Tibial nerve (tissue), 3 donors: ENCODE data around the gene TNS3.

Experiments
- POLR2A ChIP-seq, 2 donors: fragments of 450-650 bp; IDR thresholded peaks; one replicate each; pipeline ENCODE4 v1.6.1; 2017; ENCODE audit warnings: antibody characterized with exemption in 2 of 2, mild to moderate bottlenecking in 2 of 2, moderate library complexity in 2 of 2
- TF ChIP-seq, protein P1 (sequence below), 5 experiments: fragments of 200-600 bp in 3 of 5; fragments of 450-650 bp in 2 of 5; sonication (generic) in 3 of 5; IDR thresholded peaks; one replicate each; pipeline ENCODE4 v1.5.1; 2016 to 2019; ENCODE audit warnings: antibody characterized with exemption in 5 of 5, mild to moderate bottlenecking in 3 of 5, moderate library complexity in 2 of 5

DNA sequence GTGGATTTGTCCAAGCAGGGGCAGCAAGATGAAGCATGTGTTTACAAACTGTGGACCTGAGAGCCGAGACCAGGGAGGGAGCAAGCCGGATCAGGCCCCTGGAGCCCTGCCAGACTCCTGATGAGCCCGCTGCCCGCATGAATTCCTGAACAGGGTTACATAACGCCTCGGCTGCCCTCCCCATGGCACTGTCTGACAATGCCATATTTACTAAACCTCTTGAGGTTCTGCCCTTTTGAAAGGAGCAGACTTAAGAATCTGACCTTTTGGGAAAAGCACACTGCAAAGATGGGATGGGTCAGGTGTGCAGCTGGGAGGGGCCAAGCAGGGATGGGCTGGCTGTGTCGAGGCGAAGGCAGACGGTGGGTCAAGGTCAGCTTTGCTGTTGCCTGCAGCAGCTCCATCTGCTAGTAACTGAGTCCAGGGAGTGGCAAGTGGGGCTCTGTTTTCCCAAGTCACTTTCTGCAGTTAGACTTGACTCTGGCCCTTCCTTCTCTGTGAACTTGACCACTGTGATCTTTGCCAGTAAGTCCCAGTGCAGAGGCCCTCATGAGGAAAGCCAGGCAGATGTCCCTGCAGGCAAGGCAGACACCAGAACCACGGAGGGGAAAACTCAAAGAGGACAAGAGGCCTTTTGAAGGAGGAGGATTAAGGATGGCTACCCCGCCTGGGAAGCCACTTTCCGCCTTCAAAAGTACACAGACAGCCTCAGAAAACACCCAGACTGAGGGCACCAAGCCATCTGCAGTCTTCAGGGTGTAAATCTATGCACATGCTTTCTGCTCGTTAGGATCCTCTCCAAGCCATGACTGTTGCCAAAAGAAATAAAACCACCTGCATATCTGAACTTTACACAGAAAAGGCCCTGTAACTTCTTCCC lies 175.8 kb downstream of the TNS3 start:
- TF ChIP-seq, protein P1, sequence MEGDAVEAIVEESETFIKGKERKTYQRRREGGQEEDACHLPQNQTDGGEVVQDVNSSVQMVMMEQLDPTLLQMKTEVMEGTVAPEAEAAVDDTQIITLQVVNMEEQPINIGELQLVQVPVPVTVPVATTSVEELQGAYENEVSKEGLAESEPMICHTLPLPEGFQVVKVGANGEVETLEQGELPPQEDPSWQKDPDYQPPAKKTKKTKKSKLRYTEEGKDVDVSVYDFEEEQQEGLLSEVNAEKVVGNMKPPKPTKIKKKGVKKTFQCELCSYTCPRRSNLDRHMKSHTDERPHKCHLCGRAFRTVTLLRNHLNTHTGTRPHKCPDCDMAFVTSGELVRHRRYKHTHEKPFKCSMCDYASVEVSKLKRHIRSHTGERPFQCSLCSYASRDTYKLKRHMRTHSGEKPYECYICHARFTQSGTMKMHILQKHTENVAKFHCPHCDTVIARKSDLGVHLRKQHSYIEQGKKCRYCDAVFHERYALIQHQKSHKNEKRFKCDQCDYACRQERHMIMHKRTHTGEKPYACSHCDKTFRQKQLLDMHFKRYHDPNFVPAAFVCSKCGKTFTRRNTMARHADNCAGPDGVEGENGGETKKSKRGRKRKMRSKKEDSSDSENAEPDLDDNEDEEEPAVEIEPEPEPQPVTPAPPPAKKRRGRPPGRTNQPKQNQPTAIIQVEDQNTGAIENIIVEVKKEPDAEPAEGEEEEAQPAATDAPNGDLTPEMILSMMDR (IDR thresholded peaks at IDR 0.05), result no peak
- no peak for TF ChIP-seq POLR2A (IDR thresholded peaks at IDR 0.05)
